Neural cell (in vitro differentiated cells): ENCODE data around the gene ZNF821.

Experiments
- CTCF ChIP-seq: fragments of 450-650 bp; IDR thresholded peaks from 2 replicates; pipeline ENCODE4 v1.5.1; 2014; ENCODE audit warnings: antibody characterized with exemption, mild to moderate bottlenecking, moderate library complexity; ENCODE audit not compliant: poor library complexity, severe bottlenecking
- MXI1 ChIP-seq: fragments of 450-650 bp; conservative IDR thresholded peaks from 2 replicates; pipeline ENCODE4 v1.6.1; 2014; ENCODE audit warnings: antibody characterized with exemption, mild to moderate bottlenecking; ENCODE audit not compliant: poor library complexity, severe bottlenecking
- POLR2AphosphoS5 ChIP-seq: IDR thresholded peaks from 2 replicates; pipeline ENCODE4 v1.6.1; 2012
- RAD21 ChIP-seq: fragments of 450-650 bp; conservative IDR thresholded peaks from 2 replicates; pipeline ENCODE4 v1.6.1; 2014; ENCODE audit warnings: antibody characterized with exemption, mild to moderate bottlenecking, moderate library complexity
- REST ChIP-seq: IDR thresholded peaks from 2 replicates; pipeline ENCODE4 v1.6.1; 2012; ENCODE audit warnings: borderline replicate concordance

- TF ChIP-seq CTCF, result no peak
- no peak for TF ChIP-seq POLR2AphosphoS5
- TF ChIP-seq MXI1, result no peak
- TF ChIP-seq REST, result no peak
- TF ChIP-seq RAD21, result no peak
Observed at GRCh38 chr16:71830359-71830758, 53.6 kb downstream of the ZNF821 start.
